Sigmoid colon (tissue), 4 donors: ENCODE data around the gene TCF7L2.

Experiments
- POLR2A ChIP-seq, 2 donors: fragments of 450-650 bp; IDR thresholded peaks; one replicate each; pipeline ENCODE4 v1.6.1; 2016; ENCODE audit warnings: antibody characterized with exemption in 2 of 2, mild to moderate bottlenecking in 2 of 2, moderate library complexity in 2 of 2
- POLR2AphosphoS5 ChIP-seq, 4 donors: sonication (generic); formaldehyde crosslinking; IDR thresholded peaks; one replicate each; pipeline ENCODE4 v1.6.1; 2017; ENCODE audit warnings: antibody characterized with exemption in 4 of 4
- TF ChIP-seq, protein P1 (sequence below), 4 experiments: fragments of 450-650 bp in 3 of 4; fragments of 200-600 bp in 1 of 4; IDR thresholded peaks; one replicate each; pipeline ENCODE4 v1.5.1; 2016 to 2019; ENCODE audit warnings: antibody characterized with exemption in 4 of 4, mild to moderate bottlenecking in 3 of 4, moderate library complexity in 2 of 4

DNA sequence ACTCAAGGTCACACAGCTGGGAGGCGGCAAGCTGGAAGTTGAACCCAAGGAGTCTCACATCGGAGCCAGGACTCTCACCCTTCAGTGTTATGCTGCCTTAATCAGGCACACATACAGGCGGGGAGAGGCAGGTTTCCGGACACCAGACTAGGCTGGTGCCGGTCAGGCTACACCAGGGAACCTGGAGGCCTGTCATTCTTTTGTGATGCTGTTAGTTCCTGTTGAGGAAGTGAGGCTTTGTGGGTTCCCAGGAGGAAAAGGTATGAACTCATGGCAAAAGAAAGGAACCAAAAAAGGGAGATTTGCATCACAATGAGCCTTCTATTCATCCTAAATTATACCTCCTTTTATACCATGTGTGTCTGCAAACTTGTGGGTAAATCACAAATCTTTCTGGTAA is 103.8 kb downstream of the TCF7L2 start:
- TF ChIP-seq POLR2A (IDR thresholded peaks at IDR 0.05) (no peak), POLR2AphosphoS5 (IDR thresholded peaks at IDR 0.05) (no peak)
- TF ChIP-seq, protein P1, sequence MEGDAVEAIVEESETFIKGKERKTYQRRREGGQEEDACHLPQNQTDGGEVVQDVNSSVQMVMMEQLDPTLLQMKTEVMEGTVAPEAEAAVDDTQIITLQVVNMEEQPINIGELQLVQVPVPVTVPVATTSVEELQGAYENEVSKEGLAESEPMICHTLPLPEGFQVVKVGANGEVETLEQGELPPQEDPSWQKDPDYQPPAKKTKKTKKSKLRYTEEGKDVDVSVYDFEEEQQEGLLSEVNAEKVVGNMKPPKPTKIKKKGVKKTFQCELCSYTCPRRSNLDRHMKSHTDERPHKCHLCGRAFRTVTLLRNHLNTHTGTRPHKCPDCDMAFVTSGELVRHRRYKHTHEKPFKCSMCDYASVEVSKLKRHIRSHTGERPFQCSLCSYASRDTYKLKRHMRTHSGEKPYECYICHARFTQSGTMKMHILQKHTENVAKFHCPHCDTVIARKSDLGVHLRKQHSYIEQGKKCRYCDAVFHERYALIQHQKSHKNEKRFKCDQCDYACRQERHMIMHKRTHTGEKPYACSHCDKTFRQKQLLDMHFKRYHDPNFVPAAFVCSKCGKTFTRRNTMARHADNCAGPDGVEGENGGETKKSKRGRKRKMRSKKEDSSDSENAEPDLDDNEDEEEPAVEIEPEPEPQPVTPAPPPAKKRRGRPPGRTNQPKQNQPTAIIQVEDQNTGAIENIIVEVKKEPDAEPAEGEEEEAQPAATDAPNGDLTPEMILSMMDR (IDR thresholded peaks at IDR 0.05), result no peak
